ENCODE results near the gene UROC1. TPM values are rescaled to one million over a fixed set of nuclear protein-coding genes. Genes with fewer than 3 reads are reported as not detected.

The UROC1 gene
- total and polyA plus RNA-seq, 2 of the 4 experiments (the other 2 are of a cell fraction) = not detected

GRCh38 chr3:126487151-126487771, 30.3 kb downstream of the UROC1 start:
- Histone ChIP-seq H3K56ac (ENCODE audit: extremely low read depth, insufficient read depth, low read length) (no peak overlapping the region), H3K9ac (ENCODE audit: low read depth, low read length) (no peak overlapping the region), H3K27ac (ENCODE audit: insufficient read depth, low read length) (no peak overlapping the region), H3K14ac (replicated peaks; ENCODE audit: low read depth, low read length) (no peak overlapping the region), H2AFZ (replicated peaks; ENCODE audit: low read length, poor library complexity) (peak overlapping the region; percentile 23), H3K4ac (ENCODE audit: low read depth, low read length) (no peak overlapping the region), H3K4me2 (ENCODE audit: low read depth, low read length) (no peak overlapping the region), H2AK5ac (ENCODE audit: low read depth, low read length) (no peak overlapping the region), H2BK20ac (ENCODE audit: low read depth, low read length) (no peak overlapping the region), H3K4me1 (ENCODE audit: control insufficient read depth, insufficient read depth, low read length) (no peaks in the 10 kb centered on the region), H3K9me3 (ENCODE audit: control insufficient read depth, insufficient read depth, low read length) (no peaks in the 10 kb centered on the region), H2BK120ac (ENCODE audit: low read depth, low read length) (no peak overlapping the region), H3K4me3 (ENCODE audit: insufficient read depth, low read depth, low read length) (no peak overlapping the region), H3K18ac (ENCODE audit: low read depth, low read length) (no peak overlapping the region), H3K79me1 (ENCODE audit: low read depth in 1 of 2, low read length in 2 of 2) (no peaks in the 10 kb centered on the region), H2BK15ac (ENCODE audit: low read depth, low read length) (no peak overlapping the region), H2AK9ac (replicated peaks; ENCODE audit: low read depth, low read length, poor library complexity) (no peak overlapping the region), H3K27me3 (ENCODE audit: control insufficient read depth, insufficient read depth, low read length) (peaks cover 17% of the 10 kb centered on the region; the same call in 1 of the 2 replicates), H3K23ac (ENCODE audit: low read depth, low read length) (no peak overlapping the region), H3K36me3 (ENCODE audit: control insufficient read depth, insufficient read depth, low read length) (no peaks in the 10 kb centered on the region), H4K20me1 (ENCODE audit: insufficient read depth, low read length) (no peaks in the 10 kb centered on the region), H2BK5ac (ENCODE audit: low read depth, low read length, poor library complexity, severe bottlenecking) (no peak overlapping the region), H3K9me1 (ENCODE audit: insufficient read depth, low read length) (no peaks in the 10 kb centered on the region), H4K91ac (ENCODE audit: insufficient read depth, low read depth, low read length) (no peak overlapping the region), H4K8ac (ENCODE audit: low read depth in 2 of 2, low read length in 2 of 2) (no peak overlapping the region), H4K5ac (ENCODE audit: low read depth, low read length) (no peak overlapping the region)
- WGBS, 2 experiments (ENCODE audit: extremely low coverage in 2 of 2, insufficient read length in 1 of 2) = 73% methylated on average over 8 of the region's 17 CpGs; no CpG with 5 or more reads in 1 of the 2 experiments
- ATAC-seq (ENCODE audit: low read depth) (no peak), DNase-seq (no peak)
- CTCF ChIA-PET = no interaction called here
- POLR2A ChIA-PET (ENCODE audit: unreplicated experiment) = no interaction called here
- TF ChIP-seq RCOR1 (IDR thresholded peaks at IDR 0.05; ENCODE audit: insufficient replicate concordance, low read length) (no peak), SMC3 (IDR thresholded peaks at IDR 0.05; ENCODE audit: low read depth, low read length) (no peak), RFX5 (IDR thresholded peaks at IDR 0.05; ENCODE audit: low read depth, low read length) (no peak), MXI1 (IDR thresholded peaks at IDR 0.05; ENCODE audit: borderline replicate concordance, low read depth, low read length) (no peak), CTCF (conservative IDR thresholded peaks at IDR 0.05; ENCODE audit: low read depth, low read length) (no peak), FOS (IDR thresholded peaks at IDR 0.05; ENCODE audit: low read depth, low read length) (no peak), CEBPB (IDR thresholded peaks at IDR 0.05; ENCODE audit: low read depth, low read length) (no peak), RAD21 (IDR thresholded peaks at IDR 0.05; ENCODE audit: low read length) (no peak), ELK1 (IDR thresholded peaks at IDR 0.05; ENCODE audit: borderline replicate concordance, low read depth, low read length) (no peak), POLR2A (IDR thresholded peaks at IDR 0.05; ENCODE audit: low read depth, low read length) (no peak)
- dilution Hi-C loops (cut with HindIII; ENCODE audit: low sequenced_read_pairs, unreplicated experiment) = no loop called here
- in situ Hi-C loops (cut with MboI; ENCODE audit: low sequenced_read_pairs) = no loop called here
- intact Hi-C loops (cut with micrococcal nuclease) = no loop called here
- BruUV-seq (replicated peaks) = no TSS peak
